CD4-positive, alpha-beta T cell treated with Interleukin-10 for 1 hour (primary cell): ENCODE data around the gene URB2.

ENCODE experiments used
- DNase-seq: peaks from one replicate; pipeline ENCODE4 v3.0.0-alpha.2; 2020

The URB2 gene

DNA sequence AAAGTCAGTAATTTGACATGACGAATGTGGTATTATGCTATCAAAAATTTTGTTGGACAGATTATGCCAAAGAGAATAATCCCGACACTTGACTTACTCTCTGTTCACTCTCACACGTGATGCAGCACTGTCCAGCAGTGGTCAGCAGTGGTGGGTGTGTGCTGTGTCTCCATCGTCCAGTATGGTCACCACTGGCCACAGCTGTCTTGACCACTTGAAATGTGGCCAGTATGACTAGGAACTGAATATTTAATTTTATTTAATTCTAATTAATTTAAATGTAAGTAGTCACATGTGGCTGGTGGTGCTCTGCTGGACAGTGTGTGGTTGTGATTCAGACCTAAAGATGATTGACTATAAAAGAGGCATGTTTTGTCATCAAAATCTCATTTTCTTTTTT lies 24.0 kb downstream of the URB2 start:
- DNase-seq, result no peak

DNA sequence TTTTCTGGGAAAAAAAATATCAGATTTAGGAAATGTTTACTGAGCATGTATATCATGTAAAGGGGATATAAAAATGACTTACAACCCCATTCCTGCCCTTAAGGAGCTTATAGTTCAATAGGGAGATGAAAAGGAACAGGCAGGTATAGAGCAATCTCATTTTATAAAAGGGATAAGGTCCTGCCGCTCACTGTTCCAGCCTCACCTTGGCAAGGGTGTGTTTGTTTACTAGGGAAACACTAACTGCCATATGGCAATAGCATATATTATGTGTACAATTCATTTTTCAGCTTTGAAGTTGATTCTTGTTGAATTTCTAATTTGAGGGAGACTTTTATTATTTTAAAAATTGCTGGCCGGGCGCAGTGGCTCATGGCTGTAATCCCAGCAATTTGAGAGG lies 25.5 kb downstream of the URB2 start:
- DNase-seq, result no peak

DNA sequence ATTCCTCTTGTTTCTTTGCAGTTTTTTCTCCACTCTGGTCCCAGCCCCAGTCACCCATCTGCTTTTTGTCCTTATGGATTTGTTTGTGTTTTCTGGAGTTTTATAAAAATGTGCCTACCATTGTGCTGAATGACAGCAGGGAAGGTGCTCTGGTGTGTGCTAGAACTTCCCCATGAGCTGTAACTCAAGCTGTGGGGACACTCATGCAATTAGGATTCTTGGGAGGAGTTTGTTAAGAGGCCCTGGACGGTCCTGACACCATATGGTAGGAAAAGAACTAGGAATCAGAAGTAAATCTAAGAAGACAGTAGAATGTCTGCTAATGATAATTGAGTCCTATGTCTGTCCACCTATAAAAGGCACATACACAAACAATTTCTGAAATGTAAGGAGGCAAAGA lies 27.4 kb downstream of the URB2 start:
- no peak for DNase-seq

DNA sequence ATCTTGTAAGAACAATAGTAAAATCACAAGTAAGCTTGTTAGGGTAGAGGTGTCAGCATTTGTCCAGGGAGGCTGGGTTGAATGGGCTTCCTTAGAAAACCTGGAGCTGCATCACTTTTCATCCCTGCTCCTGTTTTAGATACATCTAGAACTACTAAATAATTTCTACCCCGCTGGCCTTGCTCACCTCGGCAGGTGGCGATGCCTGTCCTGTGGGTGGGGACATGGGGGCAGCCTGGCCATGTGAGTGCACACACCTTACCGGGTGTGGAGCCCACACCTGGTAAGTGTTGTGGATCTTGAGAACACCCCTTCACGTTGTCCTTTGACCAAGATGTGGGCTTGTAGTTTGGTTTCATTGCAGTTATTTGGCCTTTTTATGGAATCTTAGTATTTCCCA lies 29.7 kb downstream of the URB2 start:
- DNase-seq, result no peak

DNA sequence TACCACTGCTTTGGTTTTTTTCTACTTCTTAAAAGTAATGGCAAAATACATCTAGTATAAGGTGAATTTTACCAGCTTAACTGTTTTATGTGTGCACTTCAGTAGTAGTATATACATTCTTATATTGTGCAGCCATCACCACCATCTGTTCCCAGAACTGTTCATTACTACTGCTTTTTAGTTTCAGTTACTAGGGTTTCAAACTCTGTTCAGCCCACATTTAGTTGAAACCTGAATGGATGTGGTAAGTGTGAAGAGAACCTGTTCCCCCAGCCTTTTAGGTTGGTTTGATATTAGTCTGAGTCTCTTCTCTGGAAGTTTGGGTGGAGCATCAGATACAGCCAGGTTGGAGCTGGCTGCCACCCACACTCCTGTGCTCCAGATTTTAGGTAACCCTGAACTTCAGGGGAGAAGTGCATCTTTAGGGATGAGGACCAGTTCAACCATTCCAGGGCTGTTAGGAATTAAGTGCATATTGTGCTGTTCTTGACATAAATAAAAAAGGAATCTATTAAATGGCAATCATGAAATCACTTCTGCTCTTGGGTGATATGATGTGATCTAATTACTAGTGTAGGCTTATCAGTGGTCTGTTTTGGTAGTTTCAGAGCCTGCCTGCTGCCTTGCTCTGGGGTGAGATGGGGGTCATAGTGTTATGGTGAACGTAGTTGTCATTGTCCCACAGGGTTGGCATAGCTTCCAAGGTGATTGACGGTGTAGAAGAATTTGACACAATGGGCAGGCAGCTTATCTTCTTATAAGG lies 32.1 kb downstream of the URB2 start:
- DNase-seq, result no peak

DNA sequence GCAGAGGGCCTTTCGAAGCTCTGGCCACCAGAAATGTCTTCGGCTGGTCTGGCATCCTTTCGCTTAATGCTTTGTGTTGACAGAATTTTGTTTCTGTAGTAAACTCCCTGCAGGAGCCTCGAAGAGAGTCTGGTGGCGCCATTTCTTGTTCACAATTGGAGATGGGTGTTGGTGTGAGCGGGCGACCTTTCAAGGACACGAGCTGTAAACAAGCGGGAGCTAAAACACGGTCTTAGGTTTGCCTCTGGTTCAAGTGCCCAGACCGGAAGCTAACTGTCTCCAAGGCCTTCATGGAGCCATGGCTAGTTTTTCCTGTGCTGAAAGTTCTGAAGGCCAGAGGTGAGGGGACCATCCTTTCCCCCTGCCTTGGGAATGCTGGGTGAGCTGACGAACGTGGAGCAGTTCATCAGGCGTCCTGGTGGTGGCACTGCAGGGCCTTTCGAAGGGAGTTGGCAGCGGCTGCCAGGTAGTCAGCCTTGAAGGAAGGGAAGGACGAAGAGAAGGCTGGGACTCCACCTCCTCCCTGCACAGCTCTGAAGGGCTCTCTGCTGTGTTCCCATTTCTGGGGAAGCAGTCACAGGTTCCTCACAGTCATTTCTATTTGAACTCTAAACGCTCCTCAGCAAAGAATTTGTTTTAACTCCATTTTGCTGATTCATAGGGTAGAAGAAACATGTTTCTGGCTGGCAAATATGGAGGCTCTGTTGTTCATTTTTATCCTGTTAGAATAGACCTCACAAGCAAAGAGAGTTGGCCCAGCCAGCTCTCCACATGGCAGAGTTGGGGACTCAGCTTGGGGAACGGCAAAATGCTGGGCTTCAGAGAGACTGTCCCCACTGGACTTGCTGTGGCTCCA lies 35.2 kb downstream of the URB2 start:
- DNase-seq, result peak; percentile 68

DNA sequence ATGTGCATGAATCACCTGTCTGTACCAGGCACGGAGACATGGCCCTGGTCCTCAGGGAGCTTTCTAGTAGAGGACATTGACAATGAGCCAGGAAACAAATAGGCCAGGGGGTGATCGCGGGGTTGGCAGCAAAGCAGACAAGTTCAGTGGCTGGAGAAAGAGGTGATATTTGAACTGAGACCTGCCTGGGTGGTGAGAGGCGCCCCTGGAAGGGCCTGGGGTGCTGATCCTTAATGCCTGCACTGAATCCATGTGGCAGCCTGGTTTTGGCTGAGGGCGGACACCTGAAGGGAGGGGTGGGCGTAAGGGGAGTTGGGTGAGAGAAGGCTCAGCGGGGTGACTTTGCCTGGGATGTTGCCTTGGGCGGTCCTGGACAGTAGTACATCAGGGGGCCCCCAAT lies 35.9 kb downstream of the URB2 start:
- no peak for DNase-seq

DNA sequence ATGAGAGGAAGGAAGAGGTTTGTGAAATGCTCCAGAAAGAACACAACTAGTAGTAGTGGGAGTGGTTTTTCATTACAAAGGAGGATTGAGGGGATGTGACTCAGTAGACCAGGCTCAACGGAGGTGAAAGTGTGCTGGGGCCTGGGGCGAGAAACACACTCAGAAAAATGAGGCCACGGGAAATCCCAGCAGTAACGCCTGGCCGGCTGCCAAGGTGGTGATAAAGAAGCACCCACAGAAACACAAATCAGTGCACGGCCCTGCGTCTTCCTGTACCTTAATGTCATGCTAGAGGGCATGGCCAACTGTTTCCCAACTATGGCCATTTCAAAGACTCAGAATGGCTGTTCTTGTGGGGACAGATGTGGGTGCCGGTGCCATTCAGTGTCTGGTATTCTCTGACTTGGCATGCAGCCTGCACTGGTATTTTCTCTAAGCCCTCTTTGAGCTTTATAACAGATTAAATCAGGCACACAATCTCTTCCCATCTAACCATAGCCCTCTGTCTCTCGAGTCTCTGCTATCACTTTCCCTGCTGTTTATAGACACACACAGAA lies 38.2 kb downstream of the URB2 start:
- peak; percentile 73 for DNase-seq

DNA sequence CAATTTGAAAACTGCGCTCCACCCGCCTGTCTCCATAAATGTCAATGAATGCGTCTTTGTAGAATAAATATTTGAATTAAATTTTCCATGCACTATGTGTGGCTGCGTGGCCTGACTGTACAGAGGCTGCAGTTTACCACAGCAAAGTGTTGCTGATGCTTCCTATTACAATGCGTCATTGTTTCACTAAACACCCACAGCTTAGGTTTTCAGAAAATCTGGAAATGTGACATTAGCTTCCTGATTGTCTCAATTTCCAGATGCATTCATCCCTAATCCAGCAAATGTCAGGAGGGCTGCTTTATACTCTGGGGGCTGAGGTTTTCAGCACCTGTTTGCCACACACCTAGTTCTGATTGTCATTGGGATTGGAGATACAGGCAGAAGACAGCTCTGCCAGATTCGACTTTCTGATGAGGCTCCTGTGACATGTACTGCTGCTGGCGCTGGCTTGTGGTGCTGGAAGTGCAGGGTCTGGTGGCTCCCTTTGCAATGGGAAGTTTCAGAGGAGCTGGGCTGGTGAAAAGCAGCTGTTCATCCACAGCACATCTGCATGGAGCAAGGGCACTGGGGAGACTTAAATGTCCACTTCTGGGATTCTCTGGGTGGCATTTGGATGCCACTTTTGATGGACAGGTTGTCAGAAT lies 40.0 kb downstream of the URB2 start:
- no peak for DNase-seq

DNA sequence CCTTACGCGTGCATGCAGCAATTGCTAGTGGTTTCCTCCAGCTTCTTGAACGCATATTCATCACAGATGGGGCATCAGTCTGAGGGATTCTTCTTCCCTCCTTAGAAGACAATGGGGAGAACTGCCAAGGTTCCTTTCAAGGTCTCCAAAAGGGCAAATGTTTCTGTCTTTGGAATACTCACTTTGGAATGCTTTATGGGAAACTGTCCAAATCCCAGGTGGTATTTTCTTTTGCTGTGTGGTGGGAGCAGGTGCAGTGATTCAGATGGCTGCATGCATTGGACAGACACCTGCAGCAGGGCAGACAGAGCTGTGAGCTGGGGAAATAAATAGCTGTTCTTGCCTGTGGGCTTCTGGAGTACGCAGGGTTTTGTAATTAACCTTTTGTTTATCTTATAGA lies 40.5 kb downstream of the URB2 start:
- DNase-seq, result no peak

DNA sequence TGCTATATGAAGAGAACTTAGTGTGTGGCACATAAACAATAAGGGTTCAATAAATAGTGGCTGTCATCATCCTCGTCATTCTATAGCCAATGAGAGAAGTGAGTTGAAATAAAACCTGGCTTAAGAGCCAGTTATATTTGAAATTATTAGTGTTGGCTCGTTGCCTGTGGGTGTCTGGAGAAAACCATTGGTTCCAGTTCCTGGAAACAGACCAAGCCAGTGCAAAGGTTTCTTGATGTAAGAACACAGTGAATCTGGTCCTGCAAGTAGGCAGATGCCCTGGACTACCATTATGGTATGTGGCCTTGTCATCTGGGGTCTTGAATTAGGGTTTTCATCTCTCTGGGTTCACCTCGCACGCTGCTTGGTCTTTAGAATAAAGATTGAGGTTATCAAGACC lies 43.3 kb downstream of the URB2 start:
- no peak for DNase-seq

DNA sequence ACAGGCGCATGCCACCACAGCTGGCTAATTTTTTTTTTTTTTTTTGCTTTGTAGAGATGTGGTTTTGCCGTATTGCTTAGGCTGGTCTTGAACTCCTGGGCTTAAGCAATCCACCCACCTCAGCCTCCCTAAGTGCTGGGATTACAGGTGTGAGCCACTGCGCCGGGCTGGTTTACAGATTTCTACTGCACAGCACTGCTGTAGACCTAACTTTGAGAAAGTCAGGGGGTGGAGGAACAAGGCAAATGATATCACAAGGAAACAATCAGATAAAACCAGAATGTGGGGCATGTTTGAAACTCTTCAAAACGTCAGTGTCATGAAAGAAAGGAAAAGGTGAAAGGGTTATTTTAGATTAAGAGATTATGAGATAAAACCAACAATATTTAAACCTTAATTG lies 45.3 kb downstream of the URB2 start:
- DNase-seq, result no peak

DNA sequence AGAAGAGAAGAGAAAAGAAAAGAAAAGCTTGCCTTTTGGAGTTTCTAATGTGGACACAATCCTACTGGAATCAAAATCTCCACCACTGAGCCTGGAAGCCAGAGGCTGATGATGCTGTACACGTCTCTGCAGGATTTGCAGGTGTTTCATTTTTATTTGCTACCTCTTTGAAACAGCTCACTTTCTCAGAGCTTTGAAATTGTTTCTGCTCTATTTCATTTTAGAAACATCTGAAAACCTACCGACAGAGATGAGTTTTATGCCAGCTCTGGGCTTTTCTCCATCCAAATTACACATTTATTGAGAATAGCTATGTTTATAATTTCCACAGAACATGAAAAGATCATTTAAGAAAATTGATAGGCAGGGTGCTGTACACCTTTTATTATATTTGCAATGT lies 46.2 kb downstream of the URB2 start:
- DNase-seq, result no peak

DNA sequence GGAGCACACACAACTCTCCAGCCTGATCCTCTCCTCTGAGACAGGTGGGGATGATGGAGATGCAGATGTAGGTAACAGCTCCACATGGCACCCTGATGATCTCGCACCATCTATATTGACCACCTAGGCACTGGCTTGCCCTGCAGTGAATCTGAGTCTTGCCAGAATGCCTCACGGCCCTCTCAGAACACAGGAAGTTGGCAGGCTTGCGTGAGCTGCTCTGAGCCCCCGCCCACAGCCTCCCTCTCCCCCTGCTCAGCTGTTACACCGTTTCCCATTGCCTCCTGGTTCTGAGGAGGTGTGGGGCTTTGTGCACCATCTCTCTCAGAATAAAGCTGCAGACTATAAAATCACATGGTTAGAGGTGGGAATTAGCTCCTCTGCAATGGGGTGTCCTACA lies 48.0 kb downstream of the URB2 start:
- no peak for DNase-seq

DNA sequence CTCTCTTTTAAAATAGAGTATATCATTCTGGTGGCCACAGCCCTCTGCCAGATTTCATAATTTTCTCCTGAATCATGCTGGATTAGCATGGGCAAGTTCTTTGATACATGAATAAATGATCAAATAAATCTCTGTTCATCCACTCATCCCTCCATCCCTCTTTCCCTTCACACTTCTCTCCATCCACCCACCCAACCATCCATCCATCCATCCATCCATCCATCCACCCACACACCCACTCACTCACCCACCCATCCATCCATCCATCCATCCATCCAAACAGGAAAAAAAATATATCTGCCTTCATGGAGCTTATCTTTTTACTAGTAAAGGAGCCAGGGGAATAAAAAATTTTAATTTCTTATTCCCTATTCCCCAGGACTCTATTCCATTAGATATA lies 49.3 kb downstream of the URB2 start:
- no peak for DNase-seq

DNA sequence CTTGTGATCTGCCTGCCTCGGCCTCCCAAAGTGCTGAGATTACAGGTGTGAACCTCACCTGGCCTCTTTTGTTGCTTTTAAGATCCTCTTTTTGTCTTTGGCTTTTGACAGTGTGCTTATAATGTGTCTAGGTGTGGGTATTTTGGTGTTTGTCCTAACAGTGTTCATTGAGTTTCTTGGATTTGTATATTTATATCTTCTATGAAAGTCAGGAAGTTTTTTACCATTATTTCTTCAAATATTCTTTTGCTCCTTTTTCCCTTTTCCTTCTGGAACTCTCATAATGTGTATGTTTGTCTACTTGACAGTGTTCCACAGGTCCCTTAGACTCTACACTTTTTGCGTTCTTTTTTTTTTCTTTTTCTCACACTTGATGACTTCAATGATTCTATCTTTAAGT lies 59.1 kb downstream of the URB2 start:
- DNase-seq, result no peak

DNA sequence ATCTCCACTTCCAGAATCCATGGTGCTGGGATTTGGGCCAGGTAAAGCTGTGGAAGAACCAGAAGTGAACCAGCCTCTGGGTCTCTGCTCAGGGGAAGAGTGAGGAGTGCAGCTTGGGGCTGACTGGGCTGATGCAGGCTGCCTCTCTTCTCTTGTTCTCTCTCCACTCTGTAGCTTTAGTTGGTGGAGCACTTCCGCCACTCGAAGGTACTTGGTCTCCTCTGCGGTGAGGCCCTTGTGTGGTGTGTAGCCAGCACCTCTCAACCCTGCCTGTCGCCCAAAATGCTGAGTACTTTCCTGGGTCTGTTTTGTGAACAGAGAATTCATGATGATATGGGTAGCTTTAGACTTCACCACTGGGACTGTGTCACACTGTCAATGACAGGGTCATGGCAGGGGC lies 63.2 kb downstream of the URB2 start:
- DNase-seq, result no peak

DNA sequence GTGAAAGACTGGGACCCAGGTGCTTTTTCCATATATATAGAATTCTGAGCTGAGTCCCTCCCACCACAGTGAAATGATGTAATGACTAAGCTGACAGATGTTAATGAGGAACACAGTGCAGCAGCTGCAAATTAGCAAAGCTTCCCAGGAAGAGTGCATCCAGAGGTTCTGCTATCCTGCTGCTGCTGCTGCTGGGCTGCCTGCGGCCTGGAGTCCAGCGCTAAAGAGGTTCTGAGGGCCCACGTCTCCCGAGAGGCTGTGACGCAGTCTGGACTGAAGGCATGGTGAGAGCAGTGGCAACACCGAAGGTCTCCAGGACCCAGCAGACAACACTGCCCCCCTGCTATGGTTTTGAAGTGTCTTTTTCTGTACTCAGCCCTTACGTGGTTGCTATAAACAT lies 63.9 kb downstream of the URB2 start:
- DNase-seq, result no peak

DNA sequence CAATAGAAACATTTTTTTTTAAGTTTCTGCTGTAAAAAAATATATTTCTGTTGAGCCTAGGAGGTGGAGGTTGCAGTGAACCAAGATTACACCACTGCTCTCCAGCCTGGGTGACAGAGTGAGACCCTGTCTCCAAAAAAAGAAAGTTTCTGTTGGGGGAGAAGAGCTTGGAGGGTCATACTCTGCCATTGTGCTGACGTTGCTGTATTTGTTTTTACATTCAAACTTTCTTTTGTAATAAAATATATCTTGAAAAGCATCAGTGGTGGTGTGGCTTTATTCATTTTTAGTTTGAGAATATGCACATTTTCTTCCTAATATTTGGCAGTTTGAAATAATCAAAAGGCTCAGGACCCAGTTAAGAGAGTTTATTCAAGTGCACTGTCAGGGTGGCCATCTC lies 64.6 kb downstream of the URB2 start:
- DNase-seq, result no peak

DNA sequence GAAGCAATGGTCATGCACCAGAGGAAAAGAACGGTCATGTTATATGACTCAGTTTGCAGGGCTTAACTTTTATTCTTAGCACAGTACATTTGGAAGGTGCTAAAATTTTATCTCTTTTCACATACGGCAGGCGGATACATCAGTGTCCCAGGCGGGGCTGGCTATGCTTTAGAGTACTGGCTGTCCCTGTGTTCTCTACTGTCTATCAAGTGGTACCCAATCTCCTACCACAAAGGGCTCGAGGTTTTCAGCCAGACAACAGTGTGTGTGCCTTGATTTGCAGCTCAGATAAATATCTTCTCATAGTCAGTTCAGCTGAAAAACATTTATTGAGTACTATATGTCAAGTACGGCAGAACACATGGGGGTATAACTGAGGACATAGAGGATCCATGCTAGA lies 65.3 kb downstream of the URB2 start:
- DNase-seq, result no peak

DNA sequence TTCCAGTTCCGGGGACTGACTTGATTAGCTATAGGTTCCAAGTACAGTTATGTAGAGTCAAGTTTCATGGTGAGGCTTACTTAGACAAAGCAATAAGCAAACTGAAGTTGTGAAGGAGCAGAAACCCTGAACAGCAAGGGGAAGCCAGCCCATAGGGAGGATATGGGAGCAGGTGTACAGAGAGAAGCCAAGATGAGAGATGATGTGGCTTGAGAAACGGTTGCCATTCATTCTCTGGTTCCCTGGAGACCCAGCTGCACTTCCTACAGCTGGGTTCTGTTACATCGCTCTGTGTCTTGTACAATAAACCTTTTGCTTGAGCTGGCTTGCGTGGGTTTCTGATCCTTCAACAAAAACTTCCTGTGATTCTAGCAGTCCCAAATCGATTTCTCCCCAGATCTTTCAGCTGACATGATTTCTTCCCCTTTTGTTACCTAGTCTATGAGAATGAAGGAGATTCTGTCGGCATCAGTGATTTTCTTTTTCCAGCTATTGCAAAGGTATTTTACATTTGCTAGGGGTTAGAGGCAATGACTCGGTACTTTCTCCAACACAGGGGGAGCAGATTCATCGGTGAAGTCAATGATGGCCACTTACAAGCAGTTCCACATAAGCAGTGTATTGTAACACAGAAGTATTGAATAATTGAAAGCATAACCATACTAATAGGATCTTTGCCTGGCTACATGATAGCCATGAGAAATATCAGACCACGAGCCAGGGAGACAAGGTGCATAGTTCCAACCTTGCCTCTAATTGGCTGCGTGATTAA lies 67.3 kb downstream of the URB2 start:
- DNase-seq, result no peak

DNA sequence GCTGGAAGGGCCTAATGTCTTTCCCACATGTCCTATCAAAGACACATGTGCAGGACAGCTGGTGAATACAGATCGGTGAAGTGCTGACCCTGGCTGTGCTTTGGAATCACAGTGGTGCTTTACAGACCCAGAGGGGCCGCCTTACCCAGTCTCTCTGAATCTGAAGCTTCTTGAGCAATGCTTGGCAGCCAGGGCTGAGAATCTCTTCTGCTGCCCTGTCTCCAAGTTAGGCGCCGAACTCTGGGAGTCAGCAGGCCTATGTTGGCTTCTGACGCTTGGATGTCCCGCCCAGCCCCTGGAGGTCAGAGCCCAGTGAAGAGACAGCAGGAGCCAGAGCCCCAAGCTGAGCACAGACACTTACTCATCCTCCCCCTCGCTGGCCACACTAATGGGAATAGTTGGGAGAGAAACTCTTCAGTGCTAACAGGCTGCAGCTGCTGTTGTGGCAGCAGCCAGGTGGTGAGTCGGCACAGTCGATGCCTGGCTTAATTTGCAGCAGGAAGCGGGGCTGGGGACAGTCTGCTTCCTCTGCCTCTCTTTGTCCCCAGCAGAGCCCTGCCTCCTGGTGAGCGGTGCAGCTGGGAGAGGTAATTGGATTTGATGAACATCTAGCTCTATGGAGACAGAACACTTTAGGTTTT lies 68.1 kb downstream of the URB2 start:
- DNase-seq, result no peak
